Measurements from ENCODE around the gene TBC1D24. TPM values are rescaled to one million over a fixed set of nuclear protein-coding genes. Genes with fewer than 3 reads are reported as not detected.
A peak's percentile ranks its signal among the peaks of the same experiment; 100 is the strongest.

The TBC1D24 gene
- total and polyA plus RNA-seq, 7 donors, result 3.2 to 8.9 (median 6.0) TPM

DNA sequence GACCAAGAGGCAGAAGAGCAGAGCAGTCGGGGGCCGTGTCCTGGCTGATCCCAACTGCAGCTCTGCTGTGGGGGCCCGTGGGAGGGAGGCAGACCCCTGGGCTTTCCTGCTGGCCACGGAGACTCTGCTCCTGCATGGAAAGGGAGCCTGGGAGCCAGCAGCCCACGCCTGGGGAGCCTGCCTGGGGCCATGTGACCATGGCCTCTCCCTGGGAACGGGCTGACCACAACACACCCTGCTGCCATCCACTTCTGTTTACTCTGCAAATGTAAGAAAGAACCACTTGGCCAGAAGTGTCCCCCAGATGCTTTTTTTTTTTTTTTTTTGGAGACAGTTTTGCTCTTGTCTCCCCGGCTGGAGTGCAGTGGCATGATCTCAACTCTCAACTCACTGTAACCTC lies 17.0 kb upstream of the TBC1D24 start:
- no peak overlapping the region for H3K27ac ChIP-seq
- intact Hi-C loops (cut with DNase I), result no loop called here
- H3K4me1 ChIP-seq, result peaks cover 8% of the 10 kb centered on the region
- TF ChIP-seq, protein P1, sequence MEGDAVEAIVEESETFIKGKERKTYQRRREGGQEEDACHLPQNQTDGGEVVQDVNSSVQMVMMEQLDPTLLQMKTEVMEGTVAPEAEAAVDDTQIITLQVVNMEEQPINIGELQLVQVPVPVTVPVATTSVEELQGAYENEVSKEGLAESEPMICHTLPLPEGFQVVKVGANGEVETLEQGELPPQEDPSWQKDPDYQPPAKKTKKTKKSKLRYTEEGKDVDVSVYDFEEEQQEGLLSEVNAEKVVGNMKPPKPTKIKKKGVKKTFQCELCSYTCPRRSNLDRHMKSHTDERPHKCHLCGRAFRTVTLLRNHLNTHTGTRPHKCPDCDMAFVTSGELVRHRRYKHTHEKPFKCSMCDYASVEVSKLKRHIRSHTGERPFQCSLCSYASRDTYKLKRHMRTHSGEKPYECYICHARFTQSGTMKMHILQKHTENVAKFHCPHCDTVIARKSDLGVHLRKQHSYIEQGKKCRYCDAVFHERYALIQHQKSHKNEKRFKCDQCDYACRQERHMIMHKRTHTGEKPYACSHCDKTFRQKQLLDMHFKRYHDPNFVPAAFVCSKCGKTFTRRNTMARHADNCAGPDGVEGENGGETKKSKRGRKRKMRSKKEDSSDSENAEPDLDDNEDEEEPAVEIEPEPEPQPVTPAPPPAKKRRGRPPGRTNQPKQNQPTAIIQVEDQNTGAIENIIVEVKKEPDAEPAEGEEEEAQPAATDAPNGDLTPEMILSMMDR (IDR thresholded peaks at IDR 0.05), result no peak
- no peaks in the 10 kb centered on the region for H3K9me3 ChIP-seq
- no peaks in the 10 kb centered on the region for H3K27me3 ChIP-seq (ENCODE audit: insufficient read depth in 3 of 3, low read length in 2 of 3)
- 75 to 84% (median 78%) methylated on average over 7 of the region's 7 CpGs for WGBS, 3 donors
- no peak for DNase-seq
- no peak for ATAC-seq
- H3K4me3 ChIP-seq, result no peak overlapping the region
- peaks cover 0 to 9% of the 10 kb centered on the region in 2 donors for H3K36me3 ChIP-seq (ENCODE audit: insufficient read depth in 1 of 2, low read depth in 1 of 2)

DNA sequence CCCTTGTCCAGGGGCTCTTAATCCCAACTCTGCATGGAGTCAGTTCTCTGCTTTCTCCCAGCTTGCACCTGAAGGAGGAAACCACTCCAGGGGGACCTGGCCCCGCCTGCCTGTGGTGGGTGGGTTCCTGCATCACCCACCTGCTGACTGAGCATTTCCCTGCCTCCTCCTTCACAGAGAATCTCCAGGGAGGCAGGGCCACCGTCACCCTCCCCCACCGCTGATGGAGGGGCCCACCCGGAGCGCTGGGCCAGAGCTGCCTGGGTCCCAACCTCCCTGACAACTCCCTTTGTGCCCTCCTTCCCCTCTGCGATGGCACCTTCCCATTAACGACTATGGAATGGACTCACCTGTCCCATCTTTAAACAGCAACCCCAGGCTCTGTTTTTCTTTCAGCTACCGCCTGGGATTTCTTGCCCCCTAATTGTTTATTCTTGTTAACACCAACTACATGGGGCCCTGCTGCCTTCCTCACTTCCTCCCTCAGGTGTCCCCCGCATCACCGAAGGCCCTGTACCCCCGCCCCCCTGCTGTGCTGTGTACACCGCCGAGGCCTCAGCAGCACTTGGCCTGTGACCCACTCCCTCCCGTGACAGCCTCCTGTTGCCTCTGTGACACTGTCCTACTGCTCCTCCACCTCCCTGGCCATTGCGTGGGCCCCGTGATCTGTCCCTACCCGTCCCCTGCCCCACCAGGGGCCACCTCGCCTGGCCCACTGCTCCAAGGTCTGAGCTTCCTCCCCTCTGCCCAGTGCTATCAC lies 15.9 kb upstream of the TBC1D24 start:
- peaks cover 0 to 1% of the 10 kb centered on the region in 2 donors for H3K36me3 ChIP-seq (ENCODE audit: insufficient read depth in 1 of 2, low read depth in 1 of 2)
- H3K9me3 ChIP-seq, result no peaks in the 10 kb centered on the region
- peak overlapping the region; percentile 77 for H3K4me3 ChIP-seq
- H3K27ac ChIP-seq, result no peak overlapping the region
- intact Hi-C loops (cut with DNase I), result no loop called here
- DNase-seq (no peak), ATAC-seq (peak in 1 of 4 donors; percentile 11)
- TF ChIP-seq, protein P1 (IDR thresholded peaks at IDR 0.05), result no peak
- WGBS, 3 donors, result 28 to 29% (median 29%) methylated on average over 17 to 18 of the region's 18 CpGs
- peaks cover 8% of the 10 kb centered on the region for H3K4me1 ChIP-seq
- H3K27me3 ChIP-seq (ENCODE audit: insufficient read depth in 3 of 3, low read length in 2 of 3), result no peaks in the 10 kb centered on the region

- intact Hi-C loops (cut with DNase I), result no loop called here
- peak; percentile 97 to 98 for DNase-seq
- Histone ChIP-seq H3K27me3 (ENCODE audit: insufficient read depth in 3 of 3, low read length in 2 of 3) (no peaks in the 10 kb centered on the region), H3K9me3 (no peaks in the 10 kb centered on the region), H3K36me3 (ENCODE audit: insufficient read depth in 1 of 2, low read depth in 1 of 2) (no peaks in the 10 kb centered on the region), H3K27ac (peak within 1 kb of the TSS; percentile 46), H3K4me1 (peaks cover 8% of the 10 kb centered on the region), H3K4me3 (peak within 1 kb of the TSS; percentile 77)
- WGBS, 3 donors, result 0 to 1% (median 0%) methylated on average over 51 to 66 of the region's 66 CpGs
- ATAC-seq, result peak; percentile 98 to 100 (median 99)
- TF ChIP-seq, protein P1 (IDR thresholded peaks at IDR 0.05), result no peak
Observed at GRCh38 chr16:2459647-2460390, 15.1 kb upstream of the TBC1D24 start, which contains the start of gene TEDC2. TEDC2 (plus strand) TSS chr16:2460109; CDS start chr16:2460145, 36 bp downstream.

DNA sequence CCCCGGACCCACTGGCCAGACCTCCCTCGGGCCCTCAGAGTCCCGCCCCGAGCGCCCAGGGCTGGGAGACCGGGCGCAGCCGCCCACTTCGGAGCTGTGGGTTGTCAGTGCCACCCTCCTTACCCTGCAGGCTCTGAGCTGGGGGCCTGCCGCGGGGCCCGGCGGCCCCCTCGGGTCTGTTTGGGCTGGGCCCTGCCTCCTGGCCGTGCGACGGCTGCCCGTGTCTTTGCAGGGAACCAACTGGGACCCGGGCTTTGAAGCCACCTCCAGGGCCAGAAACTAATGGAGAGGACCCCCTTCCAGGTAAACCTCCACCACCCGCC lies 14.6 kb upstream of the TBC1D24 start:
- 1 to 3% (median 3%) methylated on average over 19 to 20 of the region's 20 CpGs for WGBS, 3 donors
- H3K4me1 ChIP-seq, result peaks cover 8% of the 10 kb centered on the region
- H3K4me3 ChIP-seq, result peak overlapping the region; percentile 77
- H3K27me3 ChIP-seq (ENCODE audit: insufficient read depth in 3 of 3, low read length in 2 of 3), result no peaks in the 10 kb centered on the region
- DNase-seq (no peak), ATAC-seq (no peak)
- no peaks in the 10 kb centered on the region for H3K9me3 ChIP-seq
- intact Hi-C loops (cut with DNase I), result no loop called here
- H3K36me3 ChIP-seq (ENCODE audit: insufficient read depth in 1 of 2, low read depth in 1 of 2), result no peaks in the 10 kb centered on the region
- TF ChIP-seq, protein P1 (IDR thresholded peaks at IDR 0.05), result no peak
- H3K27ac ChIP-seq, result no peak overlapping the region
